Measurements from ENCODE around the gene MLST8. TPM values are rescaled to one million over a fixed set of nuclear protein-coding genes. Genes with fewer than 3 reads are reported as not detected.
"Not testable (repeated sequence)": the region's sequence is repeated elsewhere in the genome, so short reads cannot be mapped to it uniquely, and the experiment has no call there.

The MLST8 gene
- total RNA-seq, 1 experiment from 2014 or later: 26.5 TPM

DNA sequence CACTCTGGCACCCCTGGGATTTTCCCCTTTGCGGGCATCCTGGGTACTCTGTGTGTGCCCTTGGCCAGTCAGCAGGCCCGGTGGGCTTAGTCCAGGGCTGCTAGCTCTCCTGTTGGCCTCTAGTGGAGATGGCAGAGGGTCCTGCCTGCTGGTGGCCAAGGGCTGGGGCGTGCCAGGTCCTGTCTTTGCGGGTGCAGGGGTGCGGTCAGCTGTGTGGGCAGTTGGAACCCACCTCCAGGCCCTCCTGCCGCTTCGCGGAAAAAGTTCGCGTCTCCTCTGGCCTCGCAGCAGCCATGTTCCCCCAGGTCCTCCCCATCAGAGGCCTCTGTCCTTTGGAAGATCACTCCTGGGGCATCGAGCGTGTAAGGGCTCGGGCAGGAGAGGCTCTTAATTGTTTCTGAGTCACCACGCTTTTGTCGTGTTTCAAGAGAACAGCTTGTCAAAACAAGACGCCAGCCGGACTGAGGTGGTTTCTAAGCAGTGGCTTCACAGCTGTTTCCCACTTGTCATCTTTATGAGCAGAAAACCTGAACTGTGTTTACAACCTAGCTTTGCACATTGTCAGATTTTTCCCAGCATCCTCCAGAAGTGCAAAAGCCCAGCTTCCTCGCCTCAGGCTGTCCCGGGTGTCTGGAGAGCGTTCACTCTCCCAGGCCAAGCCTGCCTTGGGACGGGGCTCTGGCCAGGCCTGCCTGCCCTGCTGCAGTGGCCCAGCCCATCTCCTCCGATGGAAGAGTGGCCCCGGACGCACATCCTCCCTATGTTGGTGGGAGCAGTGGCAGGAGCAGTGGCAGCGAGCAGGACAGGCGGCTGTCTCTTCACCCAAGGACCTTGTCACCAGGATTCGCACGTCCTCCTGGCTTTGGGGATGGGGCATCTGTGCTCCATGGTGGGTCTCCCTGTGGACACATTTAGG, 26.0 kb downstream of the MLST8 start:
- DNase-seq (ENCODE audit: low read depth): no peak

DNA sequence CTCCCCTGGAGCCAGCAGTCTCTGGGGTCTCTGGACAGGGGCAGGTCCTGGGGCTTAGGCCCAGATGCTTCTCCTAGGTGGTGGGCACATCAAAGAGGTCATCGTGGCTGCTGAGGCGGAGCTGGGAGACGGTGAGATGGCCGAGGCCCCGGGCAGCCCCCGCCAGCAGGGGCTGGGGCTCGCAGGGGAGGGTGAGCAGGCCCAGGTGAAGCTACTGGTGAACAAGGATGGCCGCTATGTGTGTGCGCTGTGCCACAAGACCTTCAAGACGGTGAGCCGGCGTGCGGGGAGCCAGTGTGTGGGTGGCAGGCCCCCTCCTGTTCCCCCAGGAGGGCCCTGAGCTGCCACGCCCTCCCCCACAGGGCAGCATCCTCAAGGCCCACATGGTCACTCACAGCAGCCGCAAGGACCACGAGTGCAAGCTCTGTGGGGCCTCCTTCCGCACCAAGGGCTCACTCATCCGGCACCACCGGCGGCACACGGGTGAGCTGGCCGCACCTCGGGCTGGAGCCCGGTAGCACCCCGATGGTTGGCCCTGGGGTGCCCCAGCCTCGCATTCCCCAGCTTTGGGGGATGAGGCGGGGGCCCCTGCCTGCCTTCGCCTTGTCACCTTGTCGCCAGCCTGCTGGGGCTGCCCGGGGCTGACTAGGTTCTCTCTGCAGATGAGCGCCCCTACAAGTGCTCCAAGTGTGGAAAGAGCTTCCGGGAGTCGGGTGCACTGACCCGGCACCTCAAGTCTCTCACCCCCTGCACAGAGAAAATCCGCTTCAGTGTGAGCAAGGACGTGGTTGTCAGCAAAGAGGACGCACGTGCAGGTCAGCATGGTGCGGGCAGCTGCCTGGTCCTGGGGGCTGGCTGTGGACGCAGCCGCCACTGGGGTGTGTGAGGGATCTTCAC, 27.1 kb downstream of the MLST8 start:
- no peak for DNase-seq (ENCODE audit: low read depth)

- DNase-seq (ENCODE audit: low read depth): no peak
Observed at GRCh38 chr16:2233046-2233775, 28.0 kb downstream of the MLST8 start.

DNA sequence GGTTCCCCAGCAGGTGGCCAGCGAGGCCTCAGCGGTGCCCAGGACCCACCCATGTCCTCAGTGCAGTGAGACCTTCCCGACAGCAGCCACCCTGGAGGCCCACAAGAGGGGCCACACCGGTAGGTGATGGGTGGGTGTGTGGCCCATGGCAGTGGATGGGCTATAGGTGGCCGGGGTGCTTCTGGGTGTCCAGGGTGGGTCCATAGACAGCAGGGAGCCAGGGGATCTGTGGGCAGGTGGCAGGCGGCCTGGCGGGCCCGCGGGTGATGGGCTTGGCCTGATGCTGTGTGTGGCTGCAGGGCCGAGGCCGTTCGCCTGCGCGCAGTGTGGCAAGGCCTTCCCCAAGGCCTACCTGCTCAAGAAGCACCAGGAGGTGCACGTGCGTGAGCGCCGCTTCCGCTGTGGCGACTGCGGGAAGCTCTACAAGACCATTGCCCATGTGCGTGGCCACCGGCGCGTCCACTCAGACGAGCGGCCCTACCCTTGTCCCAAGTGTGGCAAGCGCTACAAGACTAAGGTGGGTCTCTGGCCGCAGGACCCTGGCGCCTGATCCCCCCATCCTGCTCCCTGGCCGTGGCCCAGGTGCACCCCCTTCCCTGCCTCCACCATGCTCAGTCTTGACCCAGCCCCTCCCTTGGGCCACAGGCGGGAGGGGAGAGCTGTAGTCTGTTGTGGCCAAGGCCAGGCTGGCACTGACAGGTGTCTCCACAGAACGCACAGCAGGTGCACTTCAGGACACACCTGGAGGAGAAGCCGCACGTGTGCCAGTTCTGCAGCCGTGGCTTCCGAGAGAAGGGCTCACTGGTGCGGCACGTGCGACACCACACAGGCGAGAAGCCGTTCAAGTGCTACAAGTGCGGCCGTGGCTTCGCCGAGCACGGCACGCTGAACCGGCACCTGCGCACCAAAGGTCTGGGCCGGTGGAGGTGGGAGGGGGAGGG, 28.9 kb downstream of the MLST8 start:
- no peak for DNase-seq (ENCODE audit: low read depth)

DNA sequence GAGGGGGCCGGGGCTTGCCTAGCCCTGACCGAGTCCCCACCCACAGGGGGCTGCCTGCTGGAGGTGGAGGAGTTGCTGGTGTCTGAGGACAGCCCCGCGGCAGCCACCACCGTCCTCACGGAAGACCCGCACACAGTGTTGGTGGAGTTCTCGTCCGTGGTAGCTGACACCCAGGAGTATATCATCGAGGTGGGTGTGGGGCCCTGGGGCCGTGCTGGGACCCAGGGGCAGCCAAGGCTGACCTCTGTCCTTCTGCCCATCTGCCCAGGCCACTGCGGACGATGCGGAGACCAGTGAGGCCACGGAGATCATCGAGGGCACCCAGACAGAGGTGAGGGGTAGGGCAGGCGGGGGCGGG, 29.5 kb downstream of the MLST8 start:
- no peak for DNase-seq (ENCODE audit: low read depth)

DNA sequence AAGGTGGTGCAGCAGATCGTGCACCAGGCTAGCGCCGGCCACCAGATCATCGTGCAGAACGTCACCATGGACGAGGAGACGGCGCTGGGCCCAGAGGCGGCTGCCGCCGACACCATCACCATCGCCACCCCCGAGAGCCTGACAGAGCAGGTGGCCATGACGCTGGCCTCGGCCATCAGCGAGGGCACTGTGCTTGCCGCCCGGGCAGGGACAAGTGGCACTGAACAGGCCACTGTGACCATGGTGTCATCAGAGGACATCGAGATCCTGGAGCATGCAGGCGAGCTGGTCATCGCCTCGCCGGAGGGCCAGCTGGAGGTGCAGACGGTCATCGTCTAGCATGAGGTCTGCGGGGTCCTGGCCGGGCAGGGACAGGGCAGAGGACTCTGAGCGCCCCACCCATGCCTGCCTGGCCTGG, 30.0 kb downstream of the MLST8 start:
- DNase-seq (ENCODE audit: low read depth): no peak

DNA sequence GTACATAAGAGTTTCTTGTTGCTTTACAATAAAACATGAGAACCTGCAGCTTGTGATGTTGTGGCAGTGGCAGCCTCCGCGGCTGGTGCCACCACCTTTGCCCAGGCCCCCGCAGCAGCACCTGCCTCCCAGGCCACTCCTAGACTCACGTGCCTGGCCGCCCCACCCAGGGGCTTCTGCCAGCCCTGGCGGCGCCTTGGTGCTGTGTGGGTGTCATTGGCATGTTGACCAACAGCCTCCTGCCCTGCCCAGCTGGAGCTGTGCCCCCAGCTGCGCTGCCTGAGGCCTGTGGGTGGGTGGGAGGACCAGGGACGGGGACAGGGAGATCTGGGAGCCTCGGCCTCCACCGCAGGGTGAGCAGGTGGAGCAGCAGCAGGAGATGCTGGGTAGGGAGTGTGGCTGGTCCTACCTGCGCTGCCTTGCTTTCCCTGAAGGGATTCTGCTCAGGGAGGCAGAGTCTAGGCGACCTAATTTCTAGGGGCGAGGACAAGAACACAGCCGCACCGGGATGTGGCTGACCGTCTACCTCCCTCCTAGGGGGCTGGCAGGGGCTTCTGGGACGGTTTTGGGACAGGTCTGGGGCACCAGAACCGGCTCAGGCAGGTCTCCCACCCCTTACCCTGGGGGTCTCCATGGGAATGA, 30.6 kb downstream of the MLST8 start:
- no peak for DNase-seq (ENCODE audit: low read depth)

GRCh38 chr16:2236337-2237101, 31.3 kb downstream of the MLST8 start, which contains the start of gene DNASE1L2:
Gene DNASE1L2, plus strand, starts transcription at chr16:2236444. Its CDS starts 373 bp downstream, at chr16:2236817.
- DNase-seq (ENCODE audit: low read depth): peak; percentile 30

GRCh38 chr16:2237102-2237482, 31.8 kb downstream of the MLST8 start:
- DNase-seq (ENCODE audit: low read depth): no peak

DNA sequence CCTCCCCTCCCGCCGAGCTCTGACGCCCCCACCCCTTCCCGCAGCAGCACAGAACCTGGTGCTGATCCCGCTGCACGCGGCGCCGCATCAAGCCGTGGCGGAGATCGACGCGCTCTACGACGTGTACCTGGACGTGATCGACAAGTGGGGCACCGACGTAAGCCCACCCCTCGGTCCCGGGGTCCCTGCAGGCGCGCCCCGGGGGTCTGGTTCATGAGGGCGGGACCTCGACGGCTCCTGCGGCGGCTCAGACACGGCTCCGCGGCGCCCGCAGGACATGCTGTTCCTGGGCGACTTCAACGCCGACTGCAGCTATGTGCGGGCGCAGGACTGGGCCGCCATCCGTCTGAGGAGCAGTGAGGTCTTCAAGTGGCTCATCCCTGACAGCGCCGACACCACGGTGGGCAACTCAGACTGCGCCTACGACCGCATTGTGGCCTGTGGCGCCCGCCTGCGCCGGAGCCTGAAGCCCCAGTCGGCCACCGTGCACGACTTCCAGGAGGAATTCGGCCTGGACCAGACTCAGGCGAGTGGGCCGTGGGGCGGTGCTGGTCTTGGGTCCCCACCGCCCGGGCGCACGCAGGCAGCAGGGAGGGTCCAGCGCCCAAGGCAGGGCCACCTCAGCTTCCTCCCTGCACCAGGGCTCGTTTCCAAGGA, 32.4 kb downstream of the MLST8 start:
- no peak for DNase-seq (ENCODE audit: low read depth)

GRCh38 chr16:2238150-2238837, 33.0 kb downstream of the MLST8 start:
- no peak for DNase-seq (ENCODE audit: low read depth)

DNA sequence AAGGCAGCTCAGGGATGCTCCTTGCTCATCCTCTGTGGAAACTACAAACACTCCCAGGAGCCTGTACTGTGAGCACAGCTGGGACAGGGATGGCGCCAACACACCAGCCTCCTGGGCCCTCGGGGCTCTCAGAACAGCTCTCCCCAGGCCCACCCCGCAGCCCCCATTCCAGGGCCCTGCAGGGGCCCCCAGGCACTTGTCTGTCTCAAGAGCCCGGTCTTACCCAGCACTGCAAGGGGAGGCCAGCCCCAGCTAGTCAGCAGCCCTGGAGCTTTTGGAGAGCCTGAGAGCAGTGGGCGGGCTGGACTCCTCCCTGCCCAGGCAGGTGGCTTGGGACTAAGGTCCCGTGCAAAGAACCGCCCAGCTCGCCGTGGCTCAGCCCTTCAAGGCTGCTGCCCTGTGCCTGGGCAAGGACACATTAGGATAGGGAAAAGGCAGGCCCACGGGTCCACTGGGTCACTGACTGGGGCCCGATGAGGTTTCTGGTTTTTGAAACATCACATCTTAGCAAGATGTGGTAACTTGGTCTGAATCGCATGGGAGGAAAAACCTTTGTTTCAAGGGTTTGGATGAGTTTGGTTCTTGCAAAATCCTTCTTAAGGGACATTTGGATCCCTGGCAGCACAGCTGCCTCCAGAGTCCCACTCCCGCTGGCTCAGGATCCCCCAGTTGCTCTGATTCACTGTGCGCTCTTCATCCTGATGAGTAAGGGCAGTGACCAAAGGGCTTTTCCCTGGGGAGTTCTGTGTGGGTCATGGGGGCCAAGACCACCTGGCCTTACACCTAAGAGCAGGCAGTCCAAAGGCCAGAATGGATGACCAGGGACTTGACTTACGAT, 33.8 kb downstream of the MLST8 start:
- no peak for DNase-seq (ENCODE audit: low read depth)

- not testable (repeated sequence) for DNase-seq (ENCODE audit: low read depth)
Observed at GRCh38 chr16:2240331-2240730, 35.1 kb downstream of the MLST8 start.

DNA sequence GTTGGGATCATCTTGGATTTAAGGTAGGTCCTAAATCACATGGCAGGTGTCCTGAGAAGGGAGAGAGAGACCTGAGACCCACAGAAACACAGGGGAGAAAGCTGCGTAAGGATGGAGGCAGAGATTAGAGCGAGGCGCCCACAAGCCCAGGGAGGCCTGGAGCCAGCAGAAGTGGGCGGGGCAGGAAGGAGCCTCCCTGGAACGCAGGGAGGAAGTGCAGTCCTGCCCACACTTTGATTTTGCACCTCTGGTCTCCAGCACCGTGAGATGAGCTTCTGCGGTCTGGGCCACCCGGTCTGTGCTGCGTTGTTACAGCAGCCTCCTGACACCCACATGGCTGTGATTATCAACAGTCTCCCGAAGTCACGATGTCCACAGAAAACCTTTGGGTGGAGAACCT, 37.3 kb downstream of the MLST8 start:
- DNase-seq (ENCODE audit: low read depth): no peak

DNA sequence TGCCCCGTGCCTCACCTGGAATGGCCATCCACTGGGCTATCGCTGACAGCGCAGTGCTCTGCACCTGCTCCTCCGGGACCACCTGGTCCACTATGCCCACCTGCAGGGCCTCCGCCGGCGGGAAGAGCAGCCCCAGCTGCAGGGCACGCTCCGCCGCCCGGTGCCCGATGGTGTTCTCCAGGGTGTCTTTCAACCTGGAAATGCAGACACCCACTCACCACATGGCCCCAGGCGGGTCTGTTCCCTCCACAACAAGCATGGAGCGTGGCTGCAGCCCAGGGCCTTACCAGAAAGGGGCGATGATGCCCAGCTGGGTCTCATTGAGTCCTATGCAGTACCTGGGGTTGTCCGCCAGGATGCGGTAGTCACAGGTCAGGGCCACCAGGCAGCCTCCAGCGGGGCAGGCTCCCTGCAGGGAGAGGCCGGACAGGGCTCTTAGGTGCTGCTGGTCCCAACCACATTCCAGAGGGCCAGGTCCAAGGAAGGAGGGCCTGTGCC, 37.8 kb downstream of the MLST8 start:
- DNase-seq (ENCODE audit: low read depth): no peak

DNA sequence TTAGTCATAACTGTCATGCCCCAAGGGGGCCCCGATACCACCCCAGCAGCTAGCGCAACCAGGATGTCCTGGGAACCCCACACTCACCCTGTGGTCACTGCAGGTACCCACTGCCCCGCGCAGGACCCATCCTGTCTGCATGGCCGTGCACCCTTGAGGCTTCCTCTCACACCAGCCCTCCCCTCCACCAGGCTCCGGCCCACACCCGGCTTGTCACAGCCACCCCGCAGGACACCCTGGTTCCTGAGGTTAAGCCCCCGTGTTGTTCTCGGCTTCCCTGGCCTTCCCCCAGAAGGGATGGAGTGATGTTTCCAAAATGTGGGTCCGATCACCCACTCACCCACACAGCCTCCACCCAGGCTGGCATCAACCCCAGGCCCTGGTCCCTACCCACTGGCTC, 38.5 kb downstream of the MLST8 start:
- DNase-seq (ENCODE audit: low read depth): no peak

- no peak for DNase-seq (ENCODE audit: low read depth)
Observed at GRCh38 chr16:2244301-2244700, 39.0 kb downstream of the MLST8 start.

All from M059J (cell line).